ENCODE measurements around the gene HACD4.

HACD4 gene

DNA sequence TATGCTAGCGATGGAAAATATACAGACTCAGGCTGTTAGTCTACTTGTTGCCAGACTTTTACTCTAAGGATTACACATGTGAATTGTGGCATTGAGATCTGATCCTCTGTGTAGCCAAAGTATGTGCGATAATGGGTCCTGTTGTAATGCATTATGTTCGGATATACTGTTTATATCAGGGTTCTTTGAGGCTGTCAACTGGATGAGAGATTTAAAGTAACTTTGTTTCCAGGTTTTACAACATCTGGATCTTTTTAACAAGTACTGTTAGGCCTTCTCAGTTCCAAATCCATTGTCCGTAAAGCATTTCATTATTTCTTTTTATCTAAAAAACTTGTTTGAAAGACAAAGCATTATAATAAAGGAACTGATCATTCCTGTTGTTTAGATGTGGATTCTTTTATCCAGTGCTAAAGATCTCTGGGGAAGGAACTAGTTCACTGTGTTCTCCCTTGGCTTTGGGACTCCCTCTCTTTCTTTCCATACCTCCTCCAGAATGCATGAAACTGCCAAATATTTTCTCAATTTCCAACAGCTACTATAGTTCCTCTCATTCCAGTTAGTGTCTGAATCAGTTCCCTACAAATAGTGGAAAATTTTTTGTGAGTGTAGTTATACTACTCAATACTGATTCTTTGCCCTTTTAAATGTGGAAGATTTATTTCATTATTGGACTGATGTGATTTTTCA lies 68.8 kb downstream of the HACD4 start:
- DNase-seq (ENCODE audit: low spot score), result no peak
- TF ChIP-seq, protein P1, sequence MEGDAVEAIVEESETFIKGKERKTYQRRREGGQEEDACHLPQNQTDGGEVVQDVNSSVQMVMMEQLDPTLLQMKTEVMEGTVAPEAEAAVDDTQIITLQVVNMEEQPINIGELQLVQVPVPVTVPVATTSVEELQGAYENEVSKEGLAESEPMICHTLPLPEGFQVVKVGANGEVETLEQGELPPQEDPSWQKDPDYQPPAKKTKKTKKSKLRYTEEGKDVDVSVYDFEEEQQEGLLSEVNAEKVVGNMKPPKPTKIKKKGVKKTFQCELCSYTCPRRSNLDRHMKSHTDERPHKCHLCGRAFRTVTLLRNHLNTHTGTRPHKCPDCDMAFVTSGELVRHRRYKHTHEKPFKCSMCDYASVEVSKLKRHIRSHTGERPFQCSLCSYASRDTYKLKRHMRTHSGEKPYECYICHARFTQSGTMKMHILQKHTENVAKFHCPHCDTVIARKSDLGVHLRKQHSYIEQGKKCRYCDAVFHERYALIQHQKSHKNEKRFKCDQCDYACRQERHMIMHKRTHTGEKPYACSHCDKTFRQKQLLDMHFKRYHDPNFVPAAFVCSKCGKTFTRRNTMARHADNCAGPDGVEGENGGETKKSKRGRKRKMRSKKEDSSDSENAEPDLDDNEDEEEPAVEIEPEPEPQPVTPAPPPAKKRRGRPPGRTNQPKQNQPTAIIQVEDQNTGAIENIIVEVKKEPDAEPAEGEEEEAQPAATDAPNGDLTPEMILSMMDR (IDR thresholded peaks at IDR 0.05; ENCODE audit: poor library complexity, severe bottlenecking), result no peak
- no peaks in the 10 kb centered on the region for H3K36me3 ChIP-seq (ENCODE audit: low read depth)

GRCh38 chr9:20950707-20951106 lies 80.7 kb downstream of the HACD4 start:
- Histone ChIP-seq H3K4me3 (ENCODE audit: severe bottlenecking) (no peak overlapping the region), H3K27me3 (ENCODE audit: insufficient read depth, poor library complexity, severe bottlenecking) (no peaks in the 10 kb centered on the region), H3K36me3 (ENCODE audit: low read depth) (peaks cover 30% of the 10 kb centered on the region), H3K4me1 (ENCODE audit: insufficient read depth, poor library complexity, severe bottlenecking) (no peaks in the 10 kb centered on the region), H3K9me3 (ENCODE audit: severe bottlenecking) (no peaks in the 10 kb centered on the region), H3K27ac (ENCODE audit: poor library complexity, severe bottlenecking) (no peak overlapping the region)
- TF ChIP-seq, protein P1 (IDR thresholded peaks at IDR 0.05; ENCODE audit: poor library complexity, severe bottlenecking), result no peak
- DNase-seq (ENCODE audit: low spot score), result no peak
- ATAC-seq (ENCODE audit: low read depth), result no peak

More for the DNA sequence above, 68.8 kb downstream of the HACD4 start:
- no peak for ATAC-seq (ENCODE audit: low read depth)
- Histone ChIP-seq H3K4me1 (ENCODE audit: insufficient read depth, poor library complexity, severe bottlenecking) (no peaks in the 10 kb centered on the region), H3K27ac (ENCODE audit: poor library complexity, severe bottlenecking) (no peak overlapping the region), H3K27me3 (ENCODE audit: insufficient read depth, poor library complexity, severe bottlenecking) (no peaks in the 10 kb centered on the region), H3K4me3 (ENCODE audit: severe bottlenecking) (no peak overlapping the region), H3K9me3 (ENCODE audit: severe bottlenecking) (no peaks in the 10 kb centered on the region)

Data from RWPE2 (cell line).